Esophagus squamous epithelium (tissue), 5 donors: ENCODE results near the gene VRK3. TPM values are rescaled to one million over a fixed set of nuclear protein-coding genes. Genes with fewer than 3 reads are reported as not detected.
A peak's percentile ranks its signal among the peaks of the same experiment; 100 is the strongest.

Experiments
- DNase-seq: peaks from one replicate; lab custom pipeline; 2025; lab: John Stamatoyannopoulos, UW
- H3K27ac ChIP-seq, 4 donors: fragments of 200-600 bp; sonication (generic); one replicate each; pipeline ENCODE4 v1.5.1; 2016 to 2019; ENCODE audit warnings: mild to moderate bottlenecking in 1 of 4
- H3K27me3 ChIP-seq, 4 donors: fragments of 200-600 bp; sonication (generic); 1 replicate in 3 of 4; 2 replicates in 1 of 4; pipeline versions ENCODE4 v1.5.1 to v1.6.0; 2017 to 2021; ENCODE audit warnings: antibody characterized with exemption in 1 of 4
- H3K36me3 ChIP-seq, 3 donors: fragments of 200-600 bp; sonication (generic); one replicate each; pipeline ENCODE4 v1.5.1; 2016 to 2019
- H3K4me1 ChIP-seq, 3 donors: fragments of 200-600 bp; sonication (generic); one replicate each; pipeline ENCODE4 v1.5.1; 2017 to 2019
- H3K4me3 ChIP-seq, 4 donors: fragments of 200-600 bp; sonication (generic); 1 replicate in 3 of 4; 2 replicates in 1 of 4; pipeline ENCODE4 v1.5.1; 2016 to 2019; ENCODE audit warnings: mild to moderate bottlenecking in 2 of 4, moderate library complexity in 1 of 4
- H3K9me3 ChIP-seq, 3 donors: fragments of 200-600 bp; sonication (generic); one replicate each; pipeline ENCODE4 v1.5.1; 2016 to 2019
- POLR2A ChIP-seq, 4 donors: fragments of 450-650 bp; IDR thresholded peaks; one replicate each; pipeline ENCODE4 v1.6.1; 2017; ENCODE audit warnings: antibody characterized with exemption in 4 of 4, mild to moderate bottlenecking in 4 of 4, moderate library complexity in 3 of 4
- WGBS, 2 donors: methylation state at CpG; one replicate each; pipeline ENCODE4 v1.1.5; 2018; 5-methylcytosine and 5-hydroxymethylcytosine counted together
- intact Hi-C: fragments of 100-400 bp; cut with DNase I; formaldehyde crosslinking; loops from one replicate; pipeline ENCODE4 v1.15.0; 2022
- total RNA-seq, 4 donors: library from RNA; depleted of rRNA; stranded (reverse); fragments of >200 nt; gene quantifications; one replicate each; pipeline ENCODE4 v1.1.0, GENCODE V29; 2016
- TF ChIP-seq, protein P1 (sequence below), 6 experiments: fragments of 450-650 bp in 4 of 6; fragments of 200-600 bp in 2 of 6; sonication (generic) in 2 of 6; IDR thresholded peaks; one replicate each; pipeline ENCODE4 v1.5.1; 2016 to 2019; ENCODE audit warnings: antibody characterized with exemption in 6 of 6, mild to moderate bottlenecking in 4 of 6, moderate library complexity in 4 of 6
- donor health status: DM: yes; HTN: yes; CAD: no.

The VRK3 gene
- total RNA-seq, 4 donors from 2014 or later: 12.7 to 26.1 (median 20.9) TPM

DNA sequence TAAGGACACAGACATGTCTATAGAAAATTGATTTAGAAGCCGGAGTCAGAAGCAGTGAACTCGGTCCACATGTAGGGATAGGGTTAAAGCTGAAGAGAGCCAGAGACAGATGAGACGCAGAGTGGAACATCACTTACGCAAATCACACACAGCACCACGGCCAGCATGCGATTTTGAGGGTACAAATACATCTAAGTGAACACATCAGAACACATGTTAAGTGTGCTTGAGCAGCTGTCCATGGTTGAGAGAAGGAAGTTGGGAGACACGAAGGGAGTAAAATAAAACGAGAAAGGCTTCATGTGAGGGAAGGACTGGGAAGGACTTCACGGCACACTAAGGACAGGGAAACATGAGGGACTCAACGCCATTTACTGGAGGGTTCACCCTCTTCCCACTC, 38.8 kb downstream of the VRK3 start:
- TF ChIP-seq POLR2A (IDR thresholded peaks at IDR 0.05): no peak
- TF ChIP-seq, protein P1, sequence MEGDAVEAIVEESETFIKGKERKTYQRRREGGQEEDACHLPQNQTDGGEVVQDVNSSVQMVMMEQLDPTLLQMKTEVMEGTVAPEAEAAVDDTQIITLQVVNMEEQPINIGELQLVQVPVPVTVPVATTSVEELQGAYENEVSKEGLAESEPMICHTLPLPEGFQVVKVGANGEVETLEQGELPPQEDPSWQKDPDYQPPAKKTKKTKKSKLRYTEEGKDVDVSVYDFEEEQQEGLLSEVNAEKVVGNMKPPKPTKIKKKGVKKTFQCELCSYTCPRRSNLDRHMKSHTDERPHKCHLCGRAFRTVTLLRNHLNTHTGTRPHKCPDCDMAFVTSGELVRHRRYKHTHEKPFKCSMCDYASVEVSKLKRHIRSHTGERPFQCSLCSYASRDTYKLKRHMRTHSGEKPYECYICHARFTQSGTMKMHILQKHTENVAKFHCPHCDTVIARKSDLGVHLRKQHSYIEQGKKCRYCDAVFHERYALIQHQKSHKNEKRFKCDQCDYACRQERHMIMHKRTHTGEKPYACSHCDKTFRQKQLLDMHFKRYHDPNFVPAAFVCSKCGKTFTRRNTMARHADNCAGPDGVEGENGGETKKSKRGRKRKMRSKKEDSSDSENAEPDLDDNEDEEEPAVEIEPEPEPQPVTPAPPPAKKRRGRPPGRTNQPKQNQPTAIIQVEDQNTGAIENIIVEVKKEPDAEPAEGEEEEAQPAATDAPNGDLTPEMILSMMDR (IDR thresholded peaks at IDR 0.05): no peak
- 92 to 93% methylated on average over 10 of the region's 10 CpGs for WGBS, 2 donors
- intact Hi-C loops: loop anchor here (5.0 kb wide), 1 partner anchor 49 kb away; no protein-coding TSS in a partner anchor
- H3K9me3 ChIP-seq: no peaks in the 10 kb centered on the region
- H3K4me1 ChIP-seq: no peaks in the 10 kb centered on the region
- H3K36me3 ChIP-seq: peaks cover 7 to 90% (median 16%) of the 10 kb centered on the region in 3 donors
- H3K4me3 ChIP-seq: no peak overlapping the region
- H3K27ac ChIP-seq: no peak overlapping the region
- DNase-seq: no peak
- H3K27me3 ChIP-seq: no peaks in the 10 kb centered on the region

GRCh38 chr19:49985871-49986270, 39.3 kb downstream of the VRK3 start:
- intact Hi-C loops: loop anchor here (5.0 kb wide), 1 partner anchor 49 kb away; no protein-coding TSS in a partner anchor
- no peak overlapping the region for H3K27ac ChIP-seq
- peaks cover 7 to 90% (median 16%) of the 10 kb centered on the region in 3 donors for H3K36me3 ChIP-seq
- no peaks in the 10 kb centered on the region for H3K27me3 ChIP-seq
- whole genome bisulfite sequencing, 2 donors: 33 to 76% methylated on average over 1 to 3 of the region's 3 CpGs
- no peak for DNase-seq
- TF ChIP-seq POLR2A (IDR thresholded peaks at IDR 0.05): no peak
- TF ChIP-seq, protein P1 (IDR thresholded peaks at IDR 0.05): no peak
- H3K4me3 ChIP-seq: no peak overlapping the region
- H3K4me1 ChIP-seq: no peaks in the 10 kb centered on the region
- no peaks in the 10 kb centered on the region for H3K9me3 ChIP-seq

DNA sequence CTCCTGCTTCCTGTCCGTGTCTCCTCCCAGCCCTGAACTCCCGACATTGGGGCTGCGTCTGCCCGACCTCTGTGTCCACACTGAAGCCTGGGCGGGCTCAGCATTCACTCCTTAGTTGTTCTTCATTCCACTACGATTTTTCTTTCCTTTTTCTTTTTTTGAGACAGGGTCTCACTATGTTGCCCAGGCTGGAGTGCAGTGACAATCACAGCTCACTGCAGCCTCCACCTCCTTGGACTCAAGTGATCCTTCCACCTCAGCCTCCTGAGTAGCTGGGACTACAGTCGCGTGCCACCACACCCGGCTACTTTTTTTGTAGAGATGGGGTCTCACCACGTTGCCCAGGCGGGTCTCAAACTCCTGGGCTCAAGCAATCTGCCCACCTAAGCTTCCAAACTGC, 40.7 kb downstream of the VRK3 start:
- Histone ChIP-seq H3K27ac (no peak overlapping the region), H3K27me3 (no peaks in the 10 kb centered on the region), H3K4me1 (no peaks in the 10 kb centered on the region), H3K36me3 (peaks cover 7 to 90% (median 10%) of the 10 kb centered on the region in 3 donors), H3K4me3 (no peak overlapping the region), H3K9me3 (no peaks in the 10 kb centered on the region)
- intact Hi-C loops: no loop called here
- WGBS, 2 donors: 88 to 90% methylated on average over 8 to 10 of the region's 11 CpGs
- DNase-seq: no peak
- TF ChIP-seq, protein P1 (IDR thresholded peaks at IDR 0.05): no peak

GRCh38 chr19:49983645-49984229, 41.4 kb downstream of the VRK3 start:
- DNase-seq: no peak
- Histone ChIP-seq H3K9me3 (no peaks in the 10 kb centered on the region), H3K27me3 (no peaks in the 10 kb centered on the region), H3K36me3 (peaks cover 7 to 90% (median 9%) of the 10 kb centered on the region in 3 donors), H3K4me3 (no peak overlapping the region), H3K27ac (no peak overlapping the region), H3K4me1 (no peaks in the 10 kb centered on the region)
- 41 to 43% methylated on average over 9 to 10 of the region's 10 CpGs for WGBS, 2 donors
- TF ChIP-seq POLR2A (IDR thresholded peaks at IDR 0.05): no peak
- TF ChIP-seq, protein P1 (IDR thresholded peaks at IDR 0.05): peak; percentile 73 to 88 (median 81)
- intact Hi-C loops: no loop called here

DNA sequence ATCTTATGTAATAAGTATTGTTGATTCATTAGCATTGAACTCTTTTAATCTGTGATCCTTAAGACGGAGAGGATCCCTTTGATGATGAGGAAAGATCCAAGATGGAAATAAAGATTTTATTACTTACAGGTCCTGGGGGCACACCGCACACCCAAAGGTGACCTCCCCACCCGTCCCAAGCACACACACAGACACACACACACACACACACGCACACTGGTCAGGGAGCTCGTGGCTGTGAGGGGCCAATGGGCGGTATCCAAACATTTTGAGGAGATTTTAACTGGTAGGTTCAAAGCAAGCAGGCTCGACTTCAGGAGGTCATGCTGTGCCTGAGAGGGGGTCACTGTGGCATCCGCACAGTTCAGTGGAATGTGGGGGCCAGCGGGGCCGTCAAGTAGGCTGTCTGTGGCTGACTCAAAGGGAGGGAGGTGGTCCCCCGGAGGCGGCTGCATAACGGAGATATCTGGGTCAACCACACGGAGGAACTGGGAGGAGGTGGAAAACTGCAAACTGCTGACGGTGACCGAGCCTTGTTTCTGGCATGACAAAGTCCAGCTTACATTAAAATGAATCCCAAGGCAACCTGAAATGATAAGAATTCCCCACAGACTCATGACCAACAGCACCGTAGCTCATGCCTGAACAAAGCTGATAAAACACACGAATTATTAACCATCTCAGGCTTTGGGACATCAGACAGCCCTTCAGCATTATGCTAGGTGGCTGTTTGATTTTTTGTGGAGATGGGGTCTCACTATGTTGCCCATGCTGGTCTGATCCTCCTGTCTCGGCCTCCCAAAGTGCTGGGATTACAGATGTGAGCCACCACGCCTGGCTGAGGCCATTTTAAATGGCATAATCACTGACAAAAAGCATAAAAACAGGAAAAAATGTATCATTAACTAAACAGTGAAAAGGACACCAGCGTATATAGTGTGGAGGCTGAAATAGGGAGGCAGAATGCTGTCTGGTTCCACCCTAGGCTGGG, 43.3 kb downstream of the VRK3 start:
- intact Hi-C loops: no loop called here
- H3K9me3 ChIP-seq: no peaks in the 10 kb centered on the region
- TF ChIP-seq, protein P1 (IDR thresholded peaks at IDR 0.05): no peak
- TF ChIP-seq POLR2A (IDR thresholded peaks at IDR 0.05): no peak
- 81 to 89% methylated on average over 19 to 20 of the region's 21 CpGs for WGBS, 2 donors
- no peak for DNase-seq
- H3K27ac ChIP-seq: no peak overlapping the region
- H3K4me3 ChIP-seq: no peak overlapping the region
- H3K27me3 ChIP-seq: no peaks in the 10 kb centered on the region
- H3K36me3 ChIP-seq: peaks cover 6 to 97% (median 7%) of the 10 kb centered on the region in 3 donors
- H3K4me1 ChIP-seq: no peaks in the 10 kb centered on the region
